Mucosa of descending colon (tissue), 3 donors: ENCODE measurements around the gene SCFD2. TPM values are rescaled to one million over a fixed set of nuclear protein-coding genes. Genes with fewer than 3 reads are reported as not detected.
"Not testable (repeated sequence)": the region's sequence is repeated elsewhere in the genome, so short reads cannot be mapped to it uniquely, and the experiment has no call there.

Experiments
- ATAC-seq: fragments of 200-7000 bp; cut with Tn5 transposase; one replicate; pipeline ENCODE4 v1.9.1; 2020; ENCODE audit warnings: mild to moderate bottlenecking, moderate library complexity
- DNase-seq, 3 donors: peaks; one replicate each; pipeline ENCODE4 v3.0.0-alpha.2; 2020
- H3K36me3 ChIP-seq: fragments of 200-600 bp; one replicate; pipeline ENCODE4 v1.8.0; 2021; ENCODE audit warnings: low read depth, mild to moderate bottlenecking
- H3K4me1 ChIP-seq: fragments of 200-600 bp; one replicate; pipeline ENCODE4 v1.8.0; 2021; ENCODE audit warnings: low read depth, mild to moderate bottlenecking
- H3K4me3 ChIP-seq: fragments of 200-600 bp; one replicate; pipeline ENCODE4 v1.8.0; 2021; ENCODE audit warnings: mild to moderate bottlenecking
- H3K9me3 ChIP-seq: fragments of 200-600 bp; one replicate; pipeline ENCODE4 v1.8.0; 2021; ENCODE audit warnings: mild to moderate bottlenecking
- intact Hi-C, 2 donors: fragments of 100-400 bp; cut with DNase I in 1 of 2; cut with micrococcal nuclease in 1 of 2; formaldehyde crosslinking; loops; one replicate each; pipeline versions ENCODE4 v1.11.0 to v1.11.1; 2022; cut with DNase I, micrococcal nuclease
- total RNA-seq, 3 donors: library from RNA; stranded (reverse); fragmentation: NEBNext Ultra II Directional in 2 of 3; extraction: Animal tissue kit (Norgen Biotek cat#: 25700) in 2 of 3; gene quantifications; one replicate each; pipeline versions ENCODE4 v1.2.1 to v1.2.4, GENCODE V29; 2021 to 2023
- TF ChIP-seq, protein P1 (sequence below): fragments of 200-600 bp; IDR thresholded peaks from one replicate; pipeline ENCODE4 v1.8.0; 2022; ENCODE audit warnings: antibody characterized with exemption, mild to moderate bottlenecking
- donor health status: DM: no; HTN: no; CAD: no; lungs with moderate emphysema.
- donor health status: DM: no; HTN: no; CAD: no.
- donor health status: DM: no; HTN: yes; CAD: no.

The SCFD2 gene
- total RNA-seq, 3 donors from 2014 or later: 11.7 to 17.2 (median 16.0) TPM

DNA sequence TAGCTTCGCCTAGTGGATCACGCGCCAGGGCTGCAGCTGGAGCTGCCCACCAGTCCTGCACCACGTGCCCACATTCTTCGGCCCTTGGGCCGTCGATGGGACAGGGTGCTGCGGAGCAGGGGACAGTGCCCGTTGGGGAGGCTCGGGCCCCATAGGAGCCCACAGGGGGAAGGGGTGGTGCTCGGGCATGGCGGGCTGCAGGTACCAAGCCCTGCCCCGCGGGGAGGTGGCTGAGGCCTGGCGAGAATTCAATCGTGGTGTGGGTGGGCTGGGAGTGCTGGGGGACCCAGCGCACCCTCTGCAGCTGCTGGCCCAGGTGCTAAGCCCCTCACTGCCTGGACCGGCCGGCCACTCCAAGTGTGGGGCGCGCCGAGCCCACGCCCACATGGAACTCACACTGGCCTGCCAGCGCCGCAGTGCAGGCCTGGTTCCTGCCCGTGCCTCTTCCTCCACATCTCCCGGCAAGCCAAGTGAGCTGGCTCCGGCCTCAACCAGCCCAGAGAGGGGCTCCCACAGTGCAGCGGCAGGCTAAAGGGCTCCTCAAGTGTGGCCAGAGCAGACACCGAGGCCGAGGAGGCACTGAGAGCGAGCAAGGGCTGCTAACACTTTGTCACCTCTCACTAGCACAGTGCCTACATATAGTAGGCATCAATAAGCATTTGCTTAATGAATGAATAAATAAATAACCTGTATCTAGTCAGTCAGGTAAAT, 11.7 kb downstream of the SCFD2 start:
- H3K4me1 ChIP-seq: no peaks in the 10 kb centered on the region
- DNase-seq: no peak
- H3K36me3 ChIP-seq: no peaks in the 10 kb centered on the region
- TF ChIP-seq, protein P1, sequence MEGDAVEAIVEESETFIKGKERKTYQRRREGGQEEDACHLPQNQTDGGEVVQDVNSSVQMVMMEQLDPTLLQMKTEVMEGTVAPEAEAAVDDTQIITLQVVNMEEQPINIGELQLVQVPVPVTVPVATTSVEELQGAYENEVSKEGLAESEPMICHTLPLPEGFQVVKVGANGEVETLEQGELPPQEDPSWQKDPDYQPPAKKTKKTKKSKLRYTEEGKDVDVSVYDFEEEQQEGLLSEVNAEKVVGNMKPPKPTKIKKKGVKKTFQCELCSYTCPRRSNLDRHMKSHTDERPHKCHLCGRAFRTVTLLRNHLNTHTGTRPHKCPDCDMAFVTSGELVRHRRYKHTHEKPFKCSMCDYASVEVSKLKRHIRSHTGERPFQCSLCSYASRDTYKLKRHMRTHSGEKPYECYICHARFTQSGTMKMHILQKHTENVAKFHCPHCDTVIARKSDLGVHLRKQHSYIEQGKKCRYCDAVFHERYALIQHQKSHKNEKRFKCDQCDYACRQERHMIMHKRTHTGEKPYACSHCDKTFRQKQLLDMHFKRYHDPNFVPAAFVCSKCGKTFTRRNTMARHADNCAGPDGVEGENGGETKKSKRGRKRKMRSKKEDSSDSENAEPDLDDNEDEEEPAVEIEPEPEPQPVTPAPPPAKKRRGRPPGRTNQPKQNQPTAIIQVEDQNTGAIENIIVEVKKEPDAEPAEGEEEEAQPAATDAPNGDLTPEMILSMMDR: no peak
- intact Hi-C loops: no loop called here
- no peak overlapping the region for H3K4me3 ChIP-seq
- no peak for ATAC-seq
- H3K9me3 ChIP-seq: no peaks in the 10 kb centered on the region

DNA sequence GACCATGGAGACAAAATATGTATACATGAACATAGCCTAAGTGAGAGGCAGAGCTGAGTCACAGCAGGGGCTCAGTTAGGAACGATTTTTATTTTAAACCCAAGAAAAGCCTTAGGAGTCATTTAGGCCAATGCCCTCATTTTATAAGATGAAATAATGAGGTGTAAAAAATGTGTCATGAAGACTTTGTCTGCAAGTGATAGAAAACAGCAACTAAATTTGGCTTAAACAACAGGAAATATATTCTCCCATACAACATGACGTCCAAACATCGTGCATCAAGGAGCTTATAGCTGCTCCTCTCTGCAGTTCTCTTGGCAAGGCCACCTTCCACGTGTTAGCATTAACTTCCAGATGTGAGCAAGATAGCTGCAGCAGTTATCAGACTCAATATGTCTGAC, 16.8 kb downstream of the SCFD2 start:
- intact Hi-C loops: no loop called here
- Histone ChIP-seq H3K4me1 (no peaks in the 10 kb centered on the region), H3K4me3 (no peak overlapping the region), H3K9me3 (no peaks in the 10 kb centered on the region), H3K36me3 (no peaks in the 10 kb centered on the region)
- no peak for ATAC-seq
- TF ChIP-seq, protein P1: no peak
- DNase-seq: no peak

DNA sequence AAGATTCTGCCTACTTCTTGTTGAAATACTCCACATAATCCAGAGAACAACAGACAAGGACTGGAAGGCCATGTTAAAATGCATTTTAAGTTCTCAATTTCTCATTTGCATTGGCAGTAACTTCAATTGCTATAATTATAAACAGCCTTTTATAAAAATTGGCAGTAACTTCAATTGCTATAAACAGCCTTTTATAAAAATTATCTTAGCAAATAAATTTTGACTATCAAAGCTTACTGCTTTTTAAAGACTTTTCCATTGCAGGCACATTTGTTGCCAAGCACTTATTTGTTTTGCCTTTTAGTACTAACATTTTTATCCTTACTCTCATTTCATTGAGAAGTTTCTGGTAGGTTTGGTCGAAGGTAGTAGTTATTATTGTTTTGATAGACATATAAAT, 17.8 kb downstream of the SCFD2 start:
- no peak for ATAC-seq
- intact Hi-C loops: no loop called here
- DNase-seq: no peak
- TF ChIP-seq, protein P1: no peak
- H3K4me1 ChIP-seq: no peaks in the 10 kb centered on the region
- no peak overlapping the region for H3K4me3 ChIP-seq
- no peaks in the 10 kb centered on the region for H3K9me3 ChIP-seq
- H3K36me3 ChIP-seq: no peaks in the 10 kb centered on the region

DNA sequence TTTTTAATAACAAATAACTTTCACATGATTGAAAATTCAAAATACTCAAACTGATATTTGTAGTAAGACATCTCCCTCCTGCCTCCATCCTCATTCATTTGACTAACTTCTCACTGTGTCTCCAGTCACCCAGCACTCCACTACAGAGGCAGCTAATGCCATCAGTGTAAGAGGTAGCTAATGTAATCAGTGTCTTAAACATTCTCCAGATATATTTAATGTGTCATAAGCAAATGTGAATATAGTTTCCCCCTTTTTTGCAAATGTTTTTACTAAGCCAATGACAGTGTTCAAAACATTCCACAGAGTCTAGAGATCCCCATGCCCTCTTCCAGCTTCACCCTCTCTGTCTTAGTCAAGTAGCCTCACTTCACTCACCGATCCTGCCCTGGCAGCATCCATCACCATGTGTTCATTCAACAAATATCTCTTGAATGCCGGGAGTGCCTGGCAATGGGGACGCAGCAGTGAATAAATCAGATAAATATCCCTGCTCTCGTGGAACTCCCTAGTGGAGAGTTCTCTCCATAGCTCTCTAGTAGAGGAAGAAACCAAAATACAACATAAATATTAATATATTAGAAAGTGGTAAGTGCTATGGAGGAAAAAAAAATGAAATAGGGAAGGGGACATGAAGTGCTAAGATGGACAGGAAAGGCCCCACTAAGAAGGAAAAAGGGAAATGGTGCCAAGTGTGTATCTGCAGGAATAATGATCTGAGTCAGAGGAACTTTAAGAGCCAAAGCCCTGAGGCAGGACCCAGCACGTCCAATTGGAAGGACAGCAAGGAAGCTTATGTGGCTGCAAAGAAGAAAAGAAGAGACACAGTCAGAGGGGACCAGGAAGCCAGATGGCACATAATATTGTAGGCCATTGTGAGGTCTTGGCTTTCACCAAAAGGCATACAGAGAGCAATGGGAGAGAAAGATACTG, 18.7 kb downstream of the SCFD2 start:
- ATAC-seq: no peak
- no peaks in the 10 kb centered on the region for H3K4me1 ChIP-seq
- intact Hi-C loops: no loop called here
- no peaks in the 10 kb centered on the region for H3K9me3 ChIP-seq
- TF ChIP-seq, protein P1: no peak
- DNase-seq: no peak
- H3K36me3 ChIP-seq: no peaks in the 10 kb centered on the region
- no peak overlapping the region for H3K4me3 ChIP-seq

DNA sequence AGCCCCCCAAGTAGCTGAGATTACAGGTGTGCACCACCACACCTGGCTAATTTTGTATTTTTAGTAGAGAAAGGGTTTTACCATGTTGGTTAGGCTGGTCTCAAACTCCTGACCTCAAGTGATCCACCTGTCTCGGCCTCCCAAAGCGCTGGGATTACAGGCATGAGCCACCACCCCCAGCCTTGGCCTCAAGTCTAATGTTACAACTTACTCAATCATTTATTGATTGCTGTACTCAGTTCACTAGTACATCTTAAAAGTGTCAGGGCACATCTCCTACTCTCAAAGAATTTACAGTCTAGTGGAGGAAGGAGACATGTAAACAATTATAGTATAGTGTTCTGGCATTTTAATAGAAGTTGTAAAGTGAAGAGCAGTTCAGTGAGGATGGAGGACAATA, 19.5 kb downstream of the SCFD2 start:
- DNase-seq, intact Hi-C loops, H3K4me1 ChIP-seq, H3K36me3 ChIP-seq, H3K4me3 ChIP-seq, H3K9me3 ChIP-seq, ATAC-seq: not testable (repeated sequence)

DNA sequence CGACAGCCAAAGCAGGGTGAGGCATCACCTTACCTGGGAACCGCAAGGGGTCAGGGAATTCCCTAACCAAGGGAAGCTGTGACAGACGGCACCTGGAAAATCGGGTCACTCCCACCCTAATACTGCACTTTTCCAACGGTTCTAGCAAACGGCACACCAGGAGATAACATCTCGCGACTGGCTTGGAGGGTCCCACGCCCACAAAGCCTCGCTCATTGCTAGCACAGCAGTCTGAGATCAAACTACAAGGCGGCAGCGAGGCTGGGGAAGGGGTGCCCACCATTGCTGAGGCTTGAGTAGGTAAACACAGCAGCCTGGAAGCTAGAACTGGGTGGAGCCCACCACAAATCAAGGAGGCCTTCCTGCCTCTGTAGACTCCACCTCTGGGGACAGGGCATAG, 25.7 kb downstream of the SCFD2 start:
- ATAC-seq, H3K4me1 ChIP-seq, H3K4me3 ChIP-seq, DNase-seq, H3K36me3 ChIP-seq, H3K9me3 ChIP-seq, intact Hi-C loops: not testable (repeated sequence)

DNA sequence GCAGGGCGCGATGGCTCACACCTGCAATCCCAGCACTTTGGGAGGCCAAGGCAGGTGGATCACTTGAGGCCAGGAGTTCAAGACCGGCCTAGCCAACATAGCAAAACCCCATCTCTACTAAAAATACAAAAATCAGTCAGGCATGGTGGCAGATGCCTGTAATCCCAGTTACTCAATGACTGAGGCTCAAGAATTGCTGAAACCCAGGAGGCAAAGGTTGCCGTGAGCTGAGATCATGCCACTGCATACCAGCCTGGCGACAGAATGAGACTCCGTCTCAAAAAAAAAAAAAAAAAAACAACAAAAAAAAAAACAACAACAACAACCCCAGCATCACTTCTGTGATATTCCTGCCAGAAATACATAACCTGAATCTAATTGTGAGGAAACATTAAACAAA, 30.9 kb downstream of the SCFD2 start:
- H3K36me3 ChIP-seq, DNase-seq, H3K4me3 ChIP-seq, ATAC-seq, intact Hi-C loops, H3K4me1 ChIP-seq, H3K9me3 ChIP-seq: not testable (repeated sequence)
